ENCODE results near the gene CHMP4B.

GRCh38 chr20:33840759-33841435 lies 29.7 kb downstream of the CHMP4B start:
- TF ChIP-seq CTCF (IDR thresholded peaks at IDR 0.05; ENCODE audit: low read depth, low read length, poor library complexity, severe bottlenecking), result no peak
- no peak for TF ChIP-seq EZH2phosphoT487 (IDR thresholded peaks at IDR 0.05; ENCODE audit: borderline replicate concordance, low read length)
